Endothelial cell of umbilical vein (primary cell): ENCODE results near the gene HDAC5.

Source experiments
- EZH2 ChIP-seq: IDR thresholded peaks from 2 replicates; pipeline ENCODE4 v1.6.1; 2012; ENCODE audit warnings: borderline replicate concordance, low read depth, mild to moderate bottlenecking, moderate library complexity, low read length, inconsistent platforms; ENCODE audit not compliant: severe bottlenecking
- FOS ChIP-seq: IDR thresholded peaks from 2 replicates; pipeline ENCODE4 v1.6.1; 2011; ENCODE audit warnings: mild to moderate bottlenecking, low read length, moderate library complexity, borderline replicate concordance; ENCODE audit not compliant: insufficient read depth
- GATA2 ChIP-seq: IDR thresholded peaks from 2 replicates; pipeline ENCODE4 v1.7.0; 2011; ENCODE audit warnings: low read depth, mild to moderate bottlenecking, moderate library complexity, mixed read lengths, low read length; ENCODE audit not compliant: insufficient read length, insufficient read depth
- POLR2A ChIP-seq: IDR thresholded peaks from 2 replicates; pipeline ENCODE4 v1.6.1; 2012; ENCODE audit warnings: low read depth, mild to moderate bottlenecking, control low read depth, low read length
- POLR2AphosphoS5 ChIP-seq: IDR thresholded peaks from 2 replicates; pipeline ENCODE4 v1.6.1; 2012; ENCODE audit warnings: low read depth, mild to moderate bottlenecking, control low read depth, low read length, moderate library complexity; ENCODE audit not compliant: insufficient read depth
- TF ChIP-seq, protein P1 (sequence below), 2 donors: IDR thresholded peaks; 1 replicate in 1 of 2; 2 replicates in 1 of 2; pipeline ENCODE4 v1.5.1; 2011; ENCODE audit warnings: low read length in 2 of 2, mild to moderate bottlenecking in 2 of 2, moderate library complexity in 2 of 2, control low read depth in 1 of 2, inconsistent platforms in 1 of 2, low read depth in 1 of 2; ENCODE audit not compliant: insufficient read depth in 1 of 2; ENCODE audit errors: extremely low read depth in 1 of 2
- TF ChIP-seq, protein P2 (sequence below): IDR thresholded peaks from 2 replicates; pipeline ENCODE4 v1.6.1; 2011; ENCODE audit not compliant: insufficient read depth, insufficient read length

DNA sequence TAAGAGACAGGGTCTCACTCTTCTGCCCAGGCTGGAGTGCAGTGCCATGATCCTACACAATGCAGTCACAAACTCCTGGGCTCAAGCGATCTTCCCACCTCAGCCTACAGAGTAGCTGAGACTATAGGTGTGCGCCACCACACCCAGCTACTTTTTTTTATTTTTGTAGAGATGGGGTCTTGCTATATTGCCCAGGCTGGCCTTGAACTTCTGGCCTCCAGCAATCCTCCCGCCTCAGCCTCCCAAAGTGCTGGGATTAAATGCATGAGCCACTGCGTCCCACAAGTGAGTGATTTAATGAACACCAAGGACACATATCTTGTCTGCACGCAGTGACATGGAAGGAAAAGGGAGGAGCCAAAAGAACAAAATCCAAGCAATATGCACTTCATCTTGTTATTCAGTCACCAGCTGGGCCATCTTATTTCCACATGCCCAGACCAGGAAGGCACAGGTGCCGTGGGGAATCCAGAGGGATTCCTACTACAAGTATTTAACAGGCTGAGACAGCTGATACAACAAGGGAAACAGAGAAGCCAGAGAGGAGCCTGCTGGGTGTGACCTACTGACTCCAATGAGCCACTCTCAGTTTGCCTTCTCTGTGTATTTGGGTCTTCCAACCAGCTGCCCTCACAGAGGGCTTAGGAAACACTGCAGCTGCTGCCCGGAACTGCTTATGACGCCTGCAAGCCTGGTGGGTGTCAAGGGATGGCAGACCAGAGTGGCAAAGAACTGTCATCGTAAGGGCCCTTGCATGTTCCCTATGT, 74.0 kb downstream of the HDAC5 start:
- TF ChIP-seq, protein P1, sequence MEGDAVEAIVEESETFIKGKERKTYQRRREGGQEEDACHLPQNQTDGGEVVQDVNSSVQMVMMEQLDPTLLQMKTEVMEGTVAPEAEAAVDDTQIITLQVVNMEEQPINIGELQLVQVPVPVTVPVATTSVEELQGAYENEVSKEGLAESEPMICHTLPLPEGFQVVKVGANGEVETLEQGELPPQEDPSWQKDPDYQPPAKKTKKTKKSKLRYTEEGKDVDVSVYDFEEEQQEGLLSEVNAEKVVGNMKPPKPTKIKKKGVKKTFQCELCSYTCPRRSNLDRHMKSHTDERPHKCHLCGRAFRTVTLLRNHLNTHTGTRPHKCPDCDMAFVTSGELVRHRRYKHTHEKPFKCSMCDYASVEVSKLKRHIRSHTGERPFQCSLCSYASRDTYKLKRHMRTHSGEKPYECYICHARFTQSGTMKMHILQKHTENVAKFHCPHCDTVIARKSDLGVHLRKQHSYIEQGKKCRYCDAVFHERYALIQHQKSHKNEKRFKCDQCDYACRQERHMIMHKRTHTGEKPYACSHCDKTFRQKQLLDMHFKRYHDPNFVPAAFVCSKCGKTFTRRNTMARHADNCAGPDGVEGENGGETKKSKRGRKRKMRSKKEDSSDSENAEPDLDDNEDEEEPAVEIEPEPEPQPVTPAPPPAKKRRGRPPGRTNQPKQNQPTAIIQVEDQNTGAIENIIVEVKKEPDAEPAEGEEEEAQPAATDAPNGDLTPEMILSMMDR (IDR thresholded peaks at IDR 0.05; ENCODE audit: extremely low read depth in 1 of 2, insufficient read depth in 1 of 2, low read depth in 1 of 2, low read length in 2 of 2), result no peak
- TF ChIP-seq, protein P2, sequence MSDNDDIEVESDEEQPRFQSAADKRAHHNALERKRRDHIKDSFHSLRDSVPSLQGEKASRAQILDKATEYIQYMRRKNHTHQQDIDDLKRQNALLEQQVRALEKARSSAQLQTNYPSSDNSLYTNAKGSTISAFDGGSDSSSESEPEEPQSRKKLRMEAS, result no peak
- TF ChIP-seq EZH2 (no peak), POLR2AphosphoS5 (no peak), POLR2A (no peak), FOS (no peak), GATA2 (no peak)
